NT2/D1 (cell line): ENCODE measurements around the gene KRTAP5-4.
"Not testable (repeated sequence)": the region's sequence is repeated elsewhere in the genome, so short reads cannot be mapped to it uniquely, and the experiment has no call there.

ENCODE experiments used
- SUZ12 ChIP-seq: IDR thresholded peaks from 2 replicates; pipeline ENCODE4 v1.6.1; 2011; ENCODE audit not compliant: insufficient read length, insufficient read depth; ENCODE audit errors: extremely low read depth
- YY1 ChIP-seq: IDR thresholded peaks from 2 replicates; pipeline ENCODE4 v1.6.1; 2011; ENCODE audit not compliant: insufficient read length, insufficient read depth
- ZNF274 ChIP-seq: IDR thresholded peaks from 2 replicates; pipeline ENCODE4 v1.6.1; 2011; ENCODE audit warnings: mild to moderate bottlenecking, low read depth, low read length

DNA sequence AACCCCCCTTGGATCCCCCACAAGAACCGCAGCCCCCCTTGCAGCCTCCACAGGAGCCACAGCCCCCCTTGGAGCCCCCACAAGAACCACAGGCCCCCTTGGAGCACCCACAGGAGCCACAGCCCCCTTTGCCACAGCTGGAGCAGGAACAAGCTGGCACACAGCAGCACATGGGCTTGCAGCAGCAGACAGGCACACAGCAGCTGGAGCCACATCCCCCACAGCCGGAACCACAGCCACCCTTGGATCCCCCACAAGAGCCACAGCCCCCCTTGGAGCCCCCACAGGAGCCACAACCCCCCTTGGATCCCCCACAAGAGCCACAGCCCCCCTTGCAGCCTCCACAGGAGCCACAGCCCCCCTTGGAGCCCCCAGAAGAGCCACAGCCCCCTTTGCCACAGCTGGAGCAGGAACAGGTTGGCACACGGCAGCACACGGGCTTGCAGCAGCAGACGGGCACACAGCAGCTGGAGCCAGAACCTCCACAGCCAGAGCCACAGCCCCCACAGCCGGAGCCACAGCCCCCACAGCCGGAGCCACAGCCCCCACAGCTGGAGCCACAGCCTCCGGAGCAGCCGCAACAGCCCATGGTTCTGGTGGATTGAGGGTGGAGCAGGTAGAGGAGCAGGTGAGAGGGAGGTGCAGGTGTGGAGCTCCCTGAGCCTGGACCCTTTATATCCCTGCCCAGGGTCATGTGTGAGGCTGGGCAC lies 37.1 kb downstream of the KRTAP5-4 start, which contains the start of gene KRTAP5-1:
- not testable (repeated sequence) for TF ChIP-seq YY1, ZNF274, SUZ12
